Keratinocyte (primary cell): ENCODE data around the gene CLEC7A. TPM values are rescaled to one million over a fixed set of nuclear protein-coding genes. Genes with fewer than 3 reads are reported as not detected.

Experiments used
- DNase-seq: peaks from one replicate; pipeline ENCODE4 v3.0.0-alpha.2; 2011; ENCODE audit warnings: low read depth, missing footprints, low spot score
- FAIRE-seq: peaks from 2 replicates; lab custom pipeline; 2011; peaks lifted over from hg19 to GRCh38; lab: Jason Lieb, UNC
- H2AFZ ChIP-seq: 2 replicates; pipeline ENCODE4 v1.6.0; 2012; ENCODE audit warnings: low read length, control low read depth, inconsistent platforms; ENCODE audit not compliant: control insufficient read depth
- H3K27ac ChIP-seq: 2 replicates; pipeline ENCODE4 v1.5.1; 2011; ENCODE audit warnings: low read length; ENCODE audit not compliant: control insufficient read depth, insufficient read depth
- H3K27me3 ChIP-seq: 3 replicates; pipeline ENCODE4 v1.6.0; 2011; ENCODE audit warnings: low read length; ENCODE audit not compliant: control insufficient read depth, insufficient read depth; ENCODE audit errors: extremely low read depth
- H3K36me3 ChIP-seq, 2 experiments: 2 replicates in 1 of 2; 3 replicates in 1 of 2; pipeline ENCODE4 v1.5.1; 2011; ENCODE audit warnings: low read length in 2 of 2, mild to moderate bottlenecking in 1 of 2; ENCODE audit not compliant: control insufficient read depth in 2 of 2, insufficient read depth in 2 of 2; ENCODE audit errors: extremely low read depth in 1 of 2
- H3K4me1 ChIP-seq: 3 replicates; pipeline ENCODE4 v1.5.1; 2011; ENCODE audit warnings: low read length; ENCODE audit not compliant: control insufficient read depth, insufficient read depth; ENCODE audit errors: extremely low read depth
- H3K4me2 ChIP-seq: 3 replicates; pipeline ENCODE4 v1.6.0; 2011; ENCODE audit warnings: low read depth, low read length; ENCODE audit not compliant: control insufficient read depth, insufficient read depth; ENCODE audit errors: extremely low read depth
- H3K4me3 ChIP-seq, 3 experiments: fragments of 200-600 bp in 1 of 3; sonication (generic) in 1 of 3; 2 replicates in 2 of 3; 3 replicates in 1 of 3; pipeline ENCODE4 v1.5.1; 2011 to 2016; ENCODE audit warnings: low read length in 3 of 3, mild to moderate bottlenecking in 3 of 3, control low read depth in 2 of 3, inconsistent platforms in 1 of 3, low read depth in 1 of 3, mixed read lengths in 1 of 3, mixed run types in 1 of 3, moderate library complexity in 1 of 3; ENCODE audit not compliant: control insufficient read depth in 2 of 3, insufficient read depth in 2 of 3; ENCODE audit errors: extremely low read depth in 1 of 3
- H3K79me2 ChIP-seq: 2 replicates; pipeline ENCODE4 v1.6.0; 2012; ENCODE audit warnings: low read length; ENCODE audit not compliant: control insufficient read depth, insufficient read depth
- H3K9ac ChIP-seq: 3 replicates; pipeline ENCODE4 v1.6.0; 2011; ENCODE audit warnings: low read length; ENCODE audit not compliant: control insufficient read depth, insufficient read depth; ENCODE audit errors: extremely low read depth
- H3K9me1 ChIP-seq: 3 replicates; pipeline ENCODE4 v1.6.0; 2011; ENCODE audit warnings: low read length; ENCODE audit not compliant: control insufficient read depth, insufficient read depth; ENCODE audit errors: extremely low read depth
- H3K9me3 ChIP-seq: 2 replicates; pipeline ENCODE4 v1.5.1; 2012; ENCODE audit warnings: low read depth, low read length; ENCODE audit not compliant: control insufficient read depth
- H4K20me1 ChIP-seq: 3 replicates; pipeline ENCODE4 v1.6.0; 2011; ENCODE audit warnings: low read length; ENCODE audit not compliant: control insufficient read depth, insufficient read depth; ENCODE audit errors: extremely low read depth
- EZH2 ChIP-seq: IDR thresholded peaks from one replicate; pipeline ENCODE4 v1.6.1; 2012; ENCODE audit warnings: inconsistent platforms, mild to moderate bottlenecking, low read length, moderate library complexity
- dilution Hi-C: fragments of 300-500 bp; cut with MboI; formaldehyde crosslinking; loops from one replicate; pipeline ENCODE4 v1.7.0; 2020; ENCODE audit warnings: low sequenced_read_pairs; ENCODE audit not compliant: extremely low pct_ligation_motif_present
- polyA plus RNA-seq, 5 experiments: library from polyadenylated mRNA; depleted of rRNA in 3 of 5; stranded (reverse) in 3 of 5; stranded (forward) in 1 of 5; unstranded in 1 of 5; fragments of >200 nt; gene quantifications; 1 replicate in 1 of 5; 2 replicates in 3 of 5; 3 replicates in 1 of 5; pipeline versions ENCODE4 v1.2.1 to v1.2.3, GENCODE V29; 2011 to 2012; ENCODE audit warnings: missing spikeins in 2 of 5, low read depth in 1 of 5, low replicate concordance in 1 of 5
- TF ChIP-seq, protein P1 (sequence below), 3 experiments: IDR thresholded peaks in 1 of 3; conservative IDR thresholded peaks in 1 of 3; optimal IDR thresholded peaks in 1 of 3; 2 replicates in 2 of 3; 3 replicates in 1 of 3; pipeline versions ENCODE3 to v1.5.1; 2011; ENCODE audit warnings: low read length in 3 of 3, mild to moderate bottlenecking in 3 of 3, moderate library complexity in 2 of 3, control low read depth in 1 of 3, inconsistent platforms in 1 of 3; ENCODE audit not compliant: insufficient read depth in 2 of 3; ENCODE audit errors: extremely low read depth in 1 of 3

Gene CLEC7A
- polyA plus RNA-seq, 1 donor (not counting 4 experiments of a cell fraction or from before 2014, with no cell fraction given) = 0.62 TPM

- H3K4me1 ChIP-seq = no peaks in the 10 kb centered on the region
- no peak overlapping the region for H3K4me2 ChIP-seq
- no peak overlapping the region for H3K27ac ChIP-seq
- FAIRE-seq (no peak), DNase-seq (no peak)
- H4K20me1 ChIP-seq = no peaks in the 10 kb centered on the region
- no peaks in the 10 kb centered on the region for H3K36me3 ChIP-seq
- no peaks in the 10 kb centered on the region for H3K79me2 ChIP-seq
- H3K9me1 ChIP-seq = no peaks in the 10 kb centered on the region
- no peak overlapping the region for H3K4me3 ChIP-seq
- H3K27me3 ChIP-seq = no peaks in the 10 kb centered on the region
- no peak overlapping the region for H3K9ac ChIP-seq
- dilution Hi-C loops = no loop called here
- no peaks in the 10 kb centered on the region for H3K9me3 ChIP-seq
- no peak for TF ChIP-seq EZH2
- TF ChIP-seq, protein P1, sequence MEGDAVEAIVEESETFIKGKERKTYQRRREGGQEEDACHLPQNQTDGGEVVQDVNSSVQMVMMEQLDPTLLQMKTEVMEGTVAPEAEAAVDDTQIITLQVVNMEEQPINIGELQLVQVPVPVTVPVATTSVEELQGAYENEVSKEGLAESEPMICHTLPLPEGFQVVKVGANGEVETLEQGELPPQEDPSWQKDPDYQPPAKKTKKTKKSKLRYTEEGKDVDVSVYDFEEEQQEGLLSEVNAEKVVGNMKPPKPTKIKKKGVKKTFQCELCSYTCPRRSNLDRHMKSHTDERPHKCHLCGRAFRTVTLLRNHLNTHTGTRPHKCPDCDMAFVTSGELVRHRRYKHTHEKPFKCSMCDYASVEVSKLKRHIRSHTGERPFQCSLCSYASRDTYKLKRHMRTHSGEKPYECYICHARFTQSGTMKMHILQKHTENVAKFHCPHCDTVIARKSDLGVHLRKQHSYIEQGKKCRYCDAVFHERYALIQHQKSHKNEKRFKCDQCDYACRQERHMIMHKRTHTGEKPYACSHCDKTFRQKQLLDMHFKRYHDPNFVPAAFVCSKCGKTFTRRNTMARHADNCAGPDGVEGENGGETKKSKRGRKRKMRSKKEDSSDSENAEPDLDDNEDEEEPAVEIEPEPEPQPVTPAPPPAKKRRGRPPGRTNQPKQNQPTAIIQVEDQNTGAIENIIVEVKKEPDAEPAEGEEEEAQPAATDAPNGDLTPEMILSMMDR (optimal IDR thresholded peaks at IDR 0.05 in 1 of 3, IDR thresholded peaks at IDR 0.05 in 1 of 3, conservative IDR thresholded peaks at IDR 0.05 in 1 of 3; ENCODE audit: extremely low read depth in 1 of 3, insufficient read depth in 2 of 3, low read length in 3 of 3) = no peak
- H2AFZ ChIP-seq = no peak overlapping the region
These were observed 10.9 kb downstream of the CLEC7A start for GRCh38 chr12:10119066-10119465.

GRCh38 chr12:10115890-10116289 lies 14.1 kb downstream of the CLEC7A start:
- H3K27ac ChIP-seq = no peak overlapping the region
- no peak overlapping the region for H2AFZ ChIP-seq
- no peaks in the 10 kb centered on the region for H3K9me1 ChIP-seq
- no peaks in the 10 kb centered on the region for H3K36me3 ChIP-seq
- H3K79me2 ChIP-seq = no peaks in the 10 kb centered on the region
- DNase-seq (no peak), FAIRE-seq (no peak)
- TF ChIP-seq EZH2 = no peak
- TF ChIP-seq, protein P1 (optimal IDR thresholded peaks at IDR 0.05 in 1 of 3, IDR thresholded peaks at IDR 0.05 in 1 of 3, conservative IDR thresholded peaks at IDR 0.05 in 1 of 3; ENCODE audit: extremely low read depth in 1 of 3, insufficient read depth in 2 of 3, low read length in 3 of 3) = no peak
- H3K4me2 ChIP-seq = no peak overlapping the region
- no peaks in the 10 kb centered on the region for H3K9me3 ChIP-seq
- dilution Hi-C loops = no loop called here
- H3K4me3 ChIP-seq = no peak overlapping the region
- no peak overlapping the region for H3K9ac ChIP-seq
- no peaks in the 10 kb centered on the region for H3K4me1 ChIP-seq
- H3K27me3 ChIP-seq = no peaks in the 10 kb centered on the region
- H4K20me1 ChIP-seq = no peaks in the 10 kb centered on the region
